Thoracic aorta (tissue), 2 donors: ENCODE measurements around the gene LANCL1. TPM values are rescaled to one million over a fixed set of nuclear protein-coding genes. Genes with fewer than 3 reads are reported as not detected.
A peak's percentile ranks its signal among the peaks of the same experiment; 100 is the strongest.

ENCODE experiments used
- ATAC-seq: fragments of 150-250 bp; one replicate; pipeline ENCODE4 v1.8.0; 2017; ENCODE audit warnings: low read depth; ENCODE audit not compliant: insufficient number of reproducible peaks, low FRiP score
- DNase-seq: peaks from one replicate; pipeline ENCODE4 v3.0.0-alpha.2; 2020; ENCODE audit warnings: low spot score
- H3K27ac ChIP-seq, 2 donors: fragments of 200-600 bp; sonication (generic); 1 replicate in 1 of 2; 2 replicates in 1 of 2; pipeline ENCODE4 v1.5.1; 2016; ENCODE audit warnings: mild to moderate bottlenecking in 2 of 2, moderate library complexity in 2 of 2
- H3K27me3 ChIP-seq: fragments of 200-600 bp; sonication (generic); replicated peaks from 2 replicates; pipeline ENCODE4 v1.6.0; 2016; ENCODE audit warnings: mild to moderate bottlenecking; ENCODE audit not compliant: insufficient read depth
- H3K36me3 ChIP-seq: fragments of 200-600 bp; sonication (generic); one replicate; pipeline ENCODE4 v1.5.1; 2016
- H3K4me1 ChIP-seq, 2 donors: fragments of 200-600 bp; sonication (generic); 1 replicate in 1 of 2; 2 replicates in 1 of 2; pipeline versions ENCODE4 v1.5.1 to v1.6.0; 2016; ENCODE audit warnings: low read depth in 2 of 2, mild to moderate bottlenecking in 1 of 2; ENCODE audit not compliant: control insufficient read depth in 1 of 2
- H3K4me3 ChIP-seq: fragments of 200-600 bp; sonication (generic); 2 replicates; pipeline ENCODE4 v1.5.1; 2016; ENCODE audit warnings: mild to moderate bottlenecking
- H3K9me3 ChIP-seq: fragments of 200-600 bp; sonication (generic); 2 replicates; pipeline ENCODE4 v1.5.1; 2016
- total RNA-seq, 2 donors: library from RNA; depleted of rRNA; stranded (reverse); fragments of >200 nt; gene quantifications; one replicate each; pipeline versions ENCODE4 v1.1.0 to v1.2.3, GENCODE V29; 2016
- TF ChIP-seq, protein P1 (sequence below): fragments of 200-600 bp; sonication (generic); IDR thresholded peaks from one replicate; pipeline ENCODE4 v1.5.1; 2019; ENCODE audit warnings: antibody characterized with exemption

Gene LANCL1
- total RNA-seq, 2 donors from 2014 or later: 23.4 to 34.9 TPM

GRCh38 chr2:210519594-210519993 lies 43.0 kb upstream of the LANCL1 start:
- H3K9me3 ChIP-seq: no peaks in the 10 kb centered on the region
- H3K27me3 ChIP-seq: no peaks in the 10 kb centered on the region
- H3K27ac ChIP-seq: no peak overlapping the region
- H3K4me1 ChIP-seq: no peaks in the 10 kb centered on the region
- H3K4me3 ChIP-seq: no peak overlapping the region
- TF ChIP-seq, protein P1, sequence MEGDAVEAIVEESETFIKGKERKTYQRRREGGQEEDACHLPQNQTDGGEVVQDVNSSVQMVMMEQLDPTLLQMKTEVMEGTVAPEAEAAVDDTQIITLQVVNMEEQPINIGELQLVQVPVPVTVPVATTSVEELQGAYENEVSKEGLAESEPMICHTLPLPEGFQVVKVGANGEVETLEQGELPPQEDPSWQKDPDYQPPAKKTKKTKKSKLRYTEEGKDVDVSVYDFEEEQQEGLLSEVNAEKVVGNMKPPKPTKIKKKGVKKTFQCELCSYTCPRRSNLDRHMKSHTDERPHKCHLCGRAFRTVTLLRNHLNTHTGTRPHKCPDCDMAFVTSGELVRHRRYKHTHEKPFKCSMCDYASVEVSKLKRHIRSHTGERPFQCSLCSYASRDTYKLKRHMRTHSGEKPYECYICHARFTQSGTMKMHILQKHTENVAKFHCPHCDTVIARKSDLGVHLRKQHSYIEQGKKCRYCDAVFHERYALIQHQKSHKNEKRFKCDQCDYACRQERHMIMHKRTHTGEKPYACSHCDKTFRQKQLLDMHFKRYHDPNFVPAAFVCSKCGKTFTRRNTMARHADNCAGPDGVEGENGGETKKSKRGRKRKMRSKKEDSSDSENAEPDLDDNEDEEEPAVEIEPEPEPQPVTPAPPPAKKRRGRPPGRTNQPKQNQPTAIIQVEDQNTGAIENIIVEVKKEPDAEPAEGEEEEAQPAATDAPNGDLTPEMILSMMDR: no peak
- ATAC-seq (no peak), DNase-seq (no peak)
- no peaks in the 10 kb centered on the region for H3K36me3 ChIP-seq

DNA sequence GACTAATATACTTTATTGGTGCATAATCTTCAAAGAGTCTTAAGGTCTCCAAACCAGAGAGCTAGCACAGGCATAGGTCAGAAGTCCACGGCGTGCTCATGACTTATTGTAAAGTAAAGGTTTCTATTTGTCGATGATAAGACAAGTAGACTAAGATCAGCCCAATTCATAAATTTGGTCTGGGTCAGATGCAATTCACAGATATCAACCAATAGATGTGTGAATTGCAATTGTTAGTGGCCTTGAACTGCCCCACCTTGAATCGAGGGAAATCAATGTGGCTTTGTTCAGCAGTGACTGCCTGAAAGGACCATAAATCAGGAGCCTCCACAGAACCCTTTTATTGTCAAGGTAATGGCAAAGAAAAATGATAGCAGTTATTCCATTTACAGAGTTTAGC lies 40.7 kb upstream of the LANCL1 start:
- DNase-seq (no peak), ATAC-seq (no peak)
- no peaks in the 10 kb centered on the region for H3K36me3 ChIP-seq
- H3K4me1 ChIP-seq: no peaks in the 10 kb centered on the region
- H3K27me3 ChIP-seq: no peaks in the 10 kb centered on the region
- H3K27ac ChIP-seq: no peak overlapping the region
- no peak overlapping the region for H3K4me3 ChIP-seq
- TF ChIP-seq, protein P1: no peak
- no peaks in the 10 kb centered on the region for H3K9me3 ChIP-seq

DNA sequence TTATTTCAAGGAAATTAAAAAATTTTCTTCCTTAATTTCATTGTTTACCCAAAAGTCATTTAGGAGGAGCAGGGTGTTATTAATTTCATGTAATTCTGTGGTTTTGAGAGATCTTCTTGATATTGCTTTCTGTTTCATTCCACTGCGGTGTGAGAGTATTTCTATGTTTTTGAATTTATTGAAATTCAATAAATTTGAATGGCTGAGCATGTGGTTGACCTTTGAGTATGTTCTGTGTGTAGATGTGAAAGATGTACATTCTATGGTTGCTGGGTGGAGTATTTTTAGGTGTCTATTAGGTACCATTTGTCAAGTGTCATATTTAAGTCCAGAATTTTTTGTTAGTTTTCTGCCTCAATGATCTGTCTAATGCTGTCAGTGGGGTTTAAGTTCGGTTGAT lies 39.4 kb upstream of the LANCL1 start:
- no peaks in the 10 kb centered on the region for H3K4me1 ChIP-seq
- no peak overlapping the region for H3K27ac ChIP-seq
- H3K36me3 ChIP-seq: no peaks in the 10 kb centered on the region
- DNase-seq (no peak), ATAC-seq (no peak)
- H3K9me3 ChIP-seq: no peaks in the 10 kb centered on the region
- H3K4me3 ChIP-seq: no peak overlapping the region
- no peaks in the 10 kb centered on the region for H3K27me3 ChIP-seq
- TF ChIP-seq, protein P1: no peak

GRCh38 chr2:210503725-210504191 lies 27.2 kb upstream of the LANCL1 start:
- no peak for DNase-seq
- H3K36me3 ChIP-seq: no peaks in the 10 kb centered on the region
- peak overlapping the region; percentile 58 for H3K4me3 ChIP-seq
- H3K4me1 ChIP-seq: no peaks in the 10 kb centered on the region
- H3K27ac ChIP-seq: no peak overlapping the region
- H3K27me3 ChIP-seq: no peaks in the 10 kb centered on the region
- H3K9me3 ChIP-seq: peaks cover 9% of the 10 kb centered on the region
- ATAC-seq: no peak
- TF ChIP-seq, protein P1: no peak

- peak overlapping the region; percentile 58 for H3K4me3 ChIP-seq
- TF ChIP-seq, protein P1: peak; percentile 64
- H3K4me1 ChIP-seq: no peaks in the 10 kb centered on the region
- DNase-seq (no peak), ATAC-seq (no peak)
- no peaks in the 10 kb centered on the region for H3K36me3 ChIP-seq
- peaks cover 9% of the 10 kb centered on the region for H3K9me3 ChIP-seq
- H3K27ac ChIP-seq: no peak overlapping the region
- H3K27me3 ChIP-seq: no peaks in the 10 kb centered on the region
Observed at GRCh38 chr2:210503001-210503623, 26.6 kb upstream of the LANCL1 start.
